Astrocyte (in vitro differentiated cells and primary cell): ENCODE measurements around the gene ABCA6. TPM values are rescaled to one million over a fixed set of nuclear protein-coding genes. Genes with fewer than 3 reads are reported as not detected.

Experiments
- DNase-seq: peaks from one replicate; pipeline ENCODE4 v3.0.0-alpha.2; 2010; ENCODE audit warnings: low read depth
- FAIRE-seq: peaks from 2 replicates; lab custom pipeline; 2011; peaks lifted over from hg19 to GRCh38; lab: Jason Lieb, UNC
- H2AFZ ChIP-seq: 2 replicates; pipeline ENCODE4 v1.6.0; 2012; ENCODE audit warnings: low read depth, low read length, inconsistent platforms
- H3K27ac ChIP-seq: 2 replicates; pipeline ENCODE4 v1.5.1; 2011; ENCODE audit warnings: low read depth, low read length, inconsistent platforms
- H3K27me3 ChIP-seq: 2 replicates; pipeline ENCODE4 v1.6.0; 2011; ENCODE audit warnings: low read length, inconsistent platforms; ENCODE audit not compliant: insufficient read depth
- H3K36me3 ChIP-seq: 2 replicates; pipeline ENCODE4 v1.5.1; 2011; ENCODE audit warnings: low read length, inconsistent platforms; ENCODE audit not compliant: insufficient read depth
- H3K4me1 ChIP-seq: 2 replicates; pipeline ENCODE4 v1.5.1; 2011; ENCODE audit warnings: low read length, inconsistent platforms; ENCODE audit not compliant: insufficient read depth
- H3K4me2 ChIP-seq: 2 replicates; pipeline ENCODE4 v1.6.0; 2012; ENCODE audit warnings: low read length, inconsistent platforms
- H3K4me3 ChIP-seq: 2 replicates; pipeline ENCODE4 v1.5.1; 2011; ENCODE audit warnings: low read depth, mild to moderate bottlenecking, low read length, inconsistent platforms; ENCODE audit not compliant: insufficient read depth
- H3K79me2 ChIP-seq: 2 replicates; pipeline ENCODE4 v1.6.0; 2012; ENCODE audit warnings: mild to moderate bottlenecking, low read length, inconsistent platforms; ENCODE audit not compliant: insufficient read depth
- H3K9ac ChIP-seq: 2 replicates; pipeline ENCODE4 v1.6.0; 2012; ENCODE audit warnings: mild to moderate bottlenecking, low read length, inconsistent platforms
- H3K9me3 ChIP-seq: 2 replicates; pipeline ENCODE4 v1.5.1; 2012; ENCODE audit warnings: low read depth, mild to moderate bottlenecking, low read length, inconsistent platforms; ENCODE audit not compliant: insufficient read depth
- H4K20me1 ChIP-seq: 2 replicates; pipeline ENCODE4 v1.6.0; 2012; ENCODE audit warnings: low read length, inconsistent platforms; ENCODE audit not compliant: insufficient read depth
- H3K27ac Mint-ChIP-seq: one replicate; pipeline ENCODE4 v1.8.0; 2021; ENCODE audit warnings: mild to moderate bottlenecking, mixed read lengths; ENCODE audit not compliant: unreplicated experiment
- H3K27me3 Mint-ChIP-seq: one replicate; pipeline ENCODE4 v1.8.0; 2021; ENCODE audit warnings: low read depth, mixed read lengths; ENCODE audit not compliant: unreplicated experiment
- H3K36me3 Mint-ChIP-seq: one replicate; pipeline ENCODE4 v1.8.0; 2021; ENCODE audit warnings: low read depth, mixed read lengths; ENCODE audit not compliant: unreplicated experiment
- H3K4me1 Mint-ChIP-seq: one replicate; pipeline ENCODE4 v1.8.0; 2021; ENCODE audit warnings: low read depth, mixed read lengths; ENCODE audit not compliant: unreplicated experiment
- H3K4me3 Mint-ChIP-seq: one replicate; pipeline ENCODE4 v1.8.0; 2021; ENCODE audit warnings: mild to moderate bottlenecking, moderate library complexity, mixed read lengths; ENCODE audit not compliant: unreplicated experiment
- H3K9me3 Mint-ChIP-seq: one replicate; pipeline ENCODE4 v1.8.0; 2021; ENCODE audit warnings: mild to moderate bottlenecking, mixed read lengths; ENCODE audit not compliant: unreplicated experiment
- CTCF ChIP-seq: IDR thresholded peaks from 2 replicates; pipeline ENCODE4 v1.5.1; 2011; ENCODE audit warnings: low read depth, mild to moderate bottlenecking, inconsistent platforms, low read length, moderate library complexity; ENCODE audit not compliant: insufficient read depth
- EZH2 ChIP-seq: IDR thresholded peaks from 2 replicates; pipeline ENCODE4 v1.6.1; 2012; ENCODE audit warnings: mild to moderate bottlenecking, low read length, inconsistent platforms; ENCODE audit not compliant: insufficient read depth
- total RNA-seq: library from RNA; stranded (reverse); gene quantifications from 2 replicates; pipeline ENCODE4 v1.2.1, GENCODE V29; 2021

Gene ABCA6
- total RNA-seq, 1 donor from 2014 or later = not detected

- H3K4me1 ChIP-seq = no peaks in the 10 kb centered on the region
- H3K9ac ChIP-seq = no peak overlapping the region
- DNase-seq = no peak
- H4K20me1 ChIP-seq = no peaks in the 10 kb centered on the region
- H2AFZ ChIP-seq = no peak overlapping the region
- no peaks in the 10 kb centered on the region for H3K79me2 ChIP-seq
- no peak overlapping the region for H3K27ac ChIP-seq
- no peaks in the 10 kb centered on the region for H3K36me3 ChIP-seq
- no peak for TF ChIP-seq CTCF
- H3K4me3 ChIP-seq = no peak overlapping the region
- FAIRE-seq = no peak
- H3K9me3 Mint-ChIP-seq = no peaks in the 10 kb centered on the region
- no peaks in the 10 kb centered on the region for H3K27me3 Mint-ChIP-seq
- H3K27me3 ChIP-seq = no peaks in the 10 kb centered on the region
- peaks cover 1% of the 10 kb centered on the region for H3K4me1 Mint-ChIP-seq
- H3K36me3 Mint-ChIP-seq = no peaks in the 10 kb centered on the region
- no peak overlapping the region for H3K4me3 Mint-ChIP-seq
- no peak overlapping the region for H3K4me2 ChIP-seq
- H3K9me3 ChIP-seq = no peaks in the 10 kb centered on the region
- no peak overlapping the region for H3K27ac Mint-ChIP-seq
Observed at GRCh38 chr17:69098625-69099024, 43.1 kb downstream of the ABCA6 start.

DNA sequence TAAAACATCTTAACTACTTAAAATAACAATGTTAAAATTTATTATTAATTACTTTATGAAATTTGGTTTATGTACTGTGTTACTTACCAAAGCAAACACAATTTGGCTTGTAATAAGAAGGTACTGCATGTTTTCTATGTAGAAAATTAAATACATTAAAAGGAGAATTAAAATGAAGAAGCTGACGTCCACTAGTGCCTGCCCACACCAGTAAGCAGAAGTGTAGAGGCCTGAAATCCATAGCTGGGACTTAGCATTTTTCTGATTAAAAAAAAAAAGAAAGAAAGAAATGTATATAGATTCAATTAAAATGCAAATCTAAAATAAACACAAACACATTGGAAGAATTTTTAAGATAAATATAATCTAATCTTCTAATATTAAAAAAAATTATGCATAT lies 45.2 kb downstream of the ABCA6 start:
- no peaks in the 10 kb centered on the region for H3K36me3 Mint-ChIP-seq

GRCh38 chr17:69093995-69094394 lies 47.7 kb downstream of the ABCA6 start:
- H3K27ac Mint-ChIP-seq = no peak overlapping the region
- Histone ChIP-seq H3K4me3 (no peak overlapping the region), H3K36me3 (no peaks in the 10 kb centered on the region), H4K20me1 (no peaks in the 10 kb centered on the region), H3K79me2 (no peaks in the 10 kb centered on the region), H3K27me3 (no peaks in the 10 kb centered on the region), H3K27ac (no peak overlapping the region), H3K9me3 (no peaks in the 10 kb centered on the region), H3K4me2 (no peak overlapping the region), H2AFZ (no peak overlapping the region), H3K9ac (no peak overlapping the region), H3K4me1 (no peaks in the 10 kb centered on the region)
- no peak overlapping the region for H3K4me3 Mint-ChIP-seq
- TF ChIP-seq EZH2 = no peak
- no peak for TF ChIP-seq CTCF
- FAIRE-seq = no peak
- no peaks in the 10 kb centered on the region for H3K27me3 Mint-ChIP-seq
- H3K36me3 Mint-ChIP-seq = no peaks in the 10 kb centered on the region
- H3K9me3 Mint-ChIP-seq = no peaks in the 10 kb centered on the region
- no peaks in the 10 kb centered on the region for H3K4me1 Mint-ChIP-seq
- DNase-seq = no peak

More for the DNA sequence above, 45.2 kb downstream of the ABCA6 start:
- Mint-ChIP-seq H3K9me3 (no peaks in the 10 kb centered on the region), H3K27me3 (no peaks in the 10 kb centered on the region), H3K27ac (no peak overlapping the region), H3K4me1 (peaks cover 1% of the 10 kb centered on the region), H3K4me3 (no peak overlapping the region)
- TF ChIP-seq CTCF (no peak), EZH2 (no peak)
- DNase-seq = no peak
- Histone ChIP-seq H3K9ac (no peak overlapping the region), H4K20me1 (no peaks in the 10 kb centered on the region), H3K36me3 (no peaks in the 10 kb centered on the region), H3K4me3 (no peak overlapping the region), H3K27me3 (no peaks in the 10 kb centered on the region), H3K4me2 (no peak overlapping the region), H2AFZ (no peak overlapping the region), H3K4me1 (no peaks in the 10 kb centered on the region), H3K27ac (no peak overlapping the region), H3K79me2 (no peaks in the 10 kb centered on the region), H3K9me3 (no peaks in the 10 kb centered on the region)
- FAIRE-seq = no peak
